ENCODE results near the gene TSPAN1. TPM values are rescaled to one million over a fixed set of nuclear protein-coding genes. Genes with fewer than 3 reads are reported as not detected.

TSPAN1 gene
- total RNA-seq, 1 donor from 2014 or later = 6.9 TPM

- Histone ChIP-seq H3K4me3 (no peak overlapping the region), H3K9me3 (no peaks in the 10 kb centered on the region), H3K27ac (no peak overlapping the region), H3K4me1 (peaks cover 16% of the 10 kb centered on the region), H3K27me3 (no peaks in the 10 kb centered on the region), H3K36me3 (no peaks in the 10 kb centered on the region)
- intact Hi-C loops (cut with DNase I) = no loop called here
- DNase-seq = peak; percentile 79
- TF ChIP-seq, protein P1, sequence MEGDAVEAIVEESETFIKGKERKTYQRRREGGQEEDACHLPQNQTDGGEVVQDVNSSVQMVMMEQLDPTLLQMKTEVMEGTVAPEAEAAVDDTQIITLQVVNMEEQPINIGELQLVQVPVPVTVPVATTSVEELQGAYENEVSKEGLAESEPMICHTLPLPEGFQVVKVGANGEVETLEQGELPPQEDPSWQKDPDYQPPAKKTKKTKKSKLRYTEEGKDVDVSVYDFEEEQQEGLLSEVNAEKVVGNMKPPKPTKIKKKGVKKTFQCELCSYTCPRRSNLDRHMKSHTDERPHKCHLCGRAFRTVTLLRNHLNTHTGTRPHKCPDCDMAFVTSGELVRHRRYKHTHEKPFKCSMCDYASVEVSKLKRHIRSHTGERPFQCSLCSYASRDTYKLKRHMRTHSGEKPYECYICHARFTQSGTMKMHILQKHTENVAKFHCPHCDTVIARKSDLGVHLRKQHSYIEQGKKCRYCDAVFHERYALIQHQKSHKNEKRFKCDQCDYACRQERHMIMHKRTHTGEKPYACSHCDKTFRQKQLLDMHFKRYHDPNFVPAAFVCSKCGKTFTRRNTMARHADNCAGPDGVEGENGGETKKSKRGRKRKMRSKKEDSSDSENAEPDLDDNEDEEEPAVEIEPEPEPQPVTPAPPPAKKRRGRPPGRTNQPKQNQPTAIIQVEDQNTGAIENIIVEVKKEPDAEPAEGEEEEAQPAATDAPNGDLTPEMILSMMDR (IDR thresholded peaks at IDR 0.05) = peak; percentile 20
- ATAC-seq = peak; percentile 67
Measured at GRCh38 chr1:46180082-46180616, 5.3 kb downstream of the TSPAN1 start.

DNA sequence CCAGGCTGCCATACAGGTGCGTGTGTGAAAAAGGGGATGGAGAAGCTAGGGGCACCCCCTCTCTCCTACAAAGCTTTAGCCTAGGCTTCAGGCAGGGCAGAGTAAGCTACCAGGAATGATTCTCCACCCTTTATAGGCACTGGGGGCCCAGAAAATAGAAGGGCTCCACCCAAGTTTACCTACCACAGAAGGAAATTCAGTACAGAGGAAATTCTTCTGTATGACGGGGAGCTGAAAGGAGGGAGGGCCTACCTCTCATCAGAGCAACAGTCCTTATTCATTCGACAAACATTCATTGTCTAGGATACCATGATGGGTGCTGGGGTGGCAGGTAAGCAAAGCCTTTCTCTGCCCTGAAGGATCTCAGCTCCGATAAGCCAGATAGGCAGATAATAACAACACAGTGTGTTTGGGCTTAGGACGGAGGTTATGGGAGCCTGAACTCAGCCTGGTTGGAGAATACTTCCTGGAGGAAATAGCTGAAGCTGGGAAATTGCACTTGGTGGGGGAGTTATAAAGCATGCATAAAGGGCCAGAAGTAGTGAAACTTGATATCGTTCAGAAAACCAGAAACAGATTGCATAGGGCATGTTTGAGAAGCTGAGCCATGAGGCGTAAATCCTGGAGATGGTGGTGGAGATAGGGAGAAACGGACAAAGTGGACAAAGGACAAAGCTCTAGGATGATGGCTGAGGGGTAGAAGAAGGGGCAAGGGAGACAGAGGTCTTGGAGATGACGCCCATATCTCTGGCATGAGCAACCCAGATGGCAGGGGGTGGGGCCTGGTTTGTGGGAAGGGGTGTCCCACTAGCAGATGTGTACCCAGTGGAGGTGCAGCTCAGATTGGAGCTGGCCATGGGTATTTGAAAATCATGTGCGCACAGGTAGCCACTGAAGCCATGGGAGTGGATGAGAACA is 6.7 kb downstream of the TSPAN1 start:
- TF ChIP-seq, protein P1 (IDR thresholded peaks at IDR 0.05) = no peak
- no peaks in the 10 kb centered on the region for H3K36me3 ChIP-seq
- no peak overlapping the region for H3K27ac ChIP-seq
- H3K4me3 ChIP-seq = no peak overlapping the region
- DNase-seq (no peak), ATAC-seq (no peak)
- intact Hi-C loops (cut with DNase I) = no loop called here
- H3K4me1 ChIP-seq = peaks cover 15% of the 10 kb centered on the region
- H3K9me3 ChIP-seq = no peaks in the 10 kb centered on the region
- H3K27me3 ChIP-seq = no peaks in the 10 kb centered on the region

DNA sequence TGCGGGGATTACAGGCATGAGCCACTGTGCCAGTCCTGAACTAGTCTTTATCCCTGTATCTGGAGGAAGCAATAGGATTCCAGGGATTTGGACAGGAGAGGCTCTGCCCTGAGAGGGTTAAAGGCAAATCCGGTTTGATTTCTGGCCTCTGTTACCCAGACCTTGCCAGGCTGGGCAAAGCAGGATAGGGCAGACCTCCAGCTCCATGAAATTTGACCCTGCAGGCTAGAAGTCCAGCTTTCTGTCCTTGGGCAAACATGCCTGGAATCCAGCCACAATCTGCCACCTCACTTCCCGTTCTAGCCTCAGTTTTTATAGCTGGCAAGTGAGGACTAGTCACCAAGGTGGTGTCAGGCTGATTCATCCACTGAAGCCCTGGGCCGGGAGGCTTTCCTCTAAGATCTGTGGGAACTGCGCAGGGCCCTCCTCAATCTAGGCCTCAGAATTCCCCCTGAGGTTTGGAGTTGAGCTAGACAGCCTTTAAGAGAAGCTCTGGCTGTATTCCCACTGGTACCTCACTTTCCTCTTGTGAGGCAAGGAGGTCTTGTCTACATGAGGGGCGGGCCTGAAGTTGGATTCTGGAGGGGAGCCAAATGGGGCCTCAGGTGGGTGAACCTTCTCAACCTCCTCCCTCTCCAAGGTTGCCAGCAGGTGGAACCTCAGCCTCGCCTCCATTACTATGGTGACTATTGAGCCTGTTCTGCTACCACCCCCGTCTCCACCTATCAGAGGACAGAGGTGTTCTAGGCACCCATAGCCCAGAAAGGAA is 8.4 kb downstream of the TSPAN1 start:
- no peak overlapping the region for H3K4me3 ChIP-seq
- H3K4me1 ChIP-seq = peaks cover 17% of the 10 kb centered on the region
- TF ChIP-seq, protein P1 (IDR thresholded peaks at IDR 0.05) = no peak
- no peaks in the 10 kb centered on the region for H3K27me3 ChIP-seq
- intact Hi-C loops (cut with DNase I) = no loop called here
- peak overlapping the region; percentile 72 for H3K27ac ChIP-seq
- H3K9me3 ChIP-seq = no peaks in the 10 kb centered on the region
- DNase-seq = peak; percentile 74
- no peaks in the 10 kb centered on the region for H3K36me3 ChIP-seq
- peak; percentile 42 for ATAC-seq

DNA sequence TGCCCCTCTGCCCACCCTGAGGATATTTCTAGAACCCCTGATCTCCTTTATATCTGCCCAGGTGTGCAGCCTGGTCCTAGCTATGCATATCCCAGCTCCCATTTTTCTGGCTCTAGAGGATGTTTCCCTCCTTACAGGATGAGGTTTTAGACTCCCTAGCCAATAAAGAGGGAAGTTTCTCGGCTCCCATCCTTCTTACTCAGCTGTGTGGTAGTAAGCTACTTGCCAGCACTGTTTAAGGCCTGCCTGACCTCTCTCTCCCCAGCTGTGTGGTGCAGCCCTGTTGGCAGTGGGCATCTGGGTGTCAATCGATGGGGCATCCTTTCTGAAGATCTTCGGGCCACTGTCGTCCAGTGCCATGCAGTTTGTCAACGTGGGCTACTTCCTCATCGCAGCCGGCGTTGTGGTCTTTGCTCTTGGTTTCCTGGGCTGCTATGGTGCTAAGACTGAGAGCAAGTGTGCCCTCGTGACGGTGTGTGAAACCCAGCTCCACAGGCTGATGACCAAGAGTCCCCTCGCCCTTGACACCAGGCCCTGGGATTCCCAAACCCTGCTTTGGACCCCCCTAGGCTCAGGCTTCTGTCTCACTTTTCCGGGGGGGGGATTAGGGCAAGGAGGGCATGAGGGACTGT is 9.2 kb downstream of the TSPAN1 start:
- no peaks in the 10 kb centered on the region for H3K36me3 ChIP-seq
- peak; percentile 1 for ATAC-seq
- H3K9me3 ChIP-seq = no peaks in the 10 kb centered on the region
- H3K27me3 ChIP-seq = no peaks in the 10 kb centered on the region
- no peak overlapping the region for H3K4me3 ChIP-seq
- DNase-seq = no peak
- intact Hi-C loops (cut with DNase I) = no loop called here
- H3K4me1 ChIP-seq = peaks cover 25% of the 10 kb centered on the region
- TF ChIP-seq, protein P1 (IDR thresholded peaks at IDR 0.05) = no peak
- no peak overlapping the region for H3K27ac ChIP-seq

DNA sequence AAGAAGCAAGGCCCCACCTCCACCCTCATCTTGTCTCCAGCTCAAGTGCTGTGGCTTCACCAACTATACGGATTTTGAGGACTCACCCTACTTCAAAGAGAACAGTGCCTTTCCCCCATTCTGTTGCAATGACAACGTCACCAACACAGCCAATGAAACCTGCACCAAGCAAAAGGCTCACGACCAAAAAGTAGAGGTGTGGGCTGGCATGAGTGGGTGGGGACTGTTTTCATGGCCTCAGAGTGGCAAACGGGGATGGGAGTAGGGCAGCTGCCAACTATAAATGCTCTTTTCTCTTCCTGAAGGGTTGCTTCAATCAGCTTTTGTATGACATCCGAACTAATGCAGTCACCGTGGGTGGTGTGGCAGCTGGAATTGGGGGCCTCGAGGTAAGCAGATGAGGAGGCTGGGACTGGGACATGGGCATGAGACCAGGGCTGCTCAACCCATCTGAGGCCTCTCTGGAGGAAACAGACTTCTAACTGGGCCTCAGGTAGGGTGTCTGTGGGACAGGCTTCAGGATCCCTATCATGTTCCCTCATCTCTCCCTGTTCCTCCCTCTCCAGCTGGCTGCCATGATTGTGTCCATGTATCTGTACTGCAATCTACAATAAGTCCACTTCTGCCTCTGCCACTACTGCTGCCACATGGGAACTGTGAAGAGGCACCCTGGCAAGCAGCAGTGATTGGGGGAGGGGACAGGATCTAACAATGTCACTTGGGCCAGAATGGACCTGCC is 10.2 kb downstream of the TSPAN1 start:
- intact Hi-C loops (cut with DNase I) = no loop called here
- no peak for DNase-seq
- no peak overlapping the region for H3K27ac ChIP-seq
- no peak overlapping the region for H3K4me3 ChIP-seq
- H3K9me3 ChIP-seq = no peaks in the 10 kb centered on the region
- H3K4me1 ChIP-seq = peaks cover 27% of the 10 kb centered on the region
- TF ChIP-seq, protein P1 (IDR thresholded peaks at IDR 0.05) = no peak
- no peak for ATAC-seq
- H3K36me3 ChIP-seq = no peaks in the 10 kb centered on the region
- H3K27me3 ChIP-seq = no peaks in the 10 kb centered on the region

Data from upper lobe of right lung (tissue), 1 donor.